PC-9 (cell line): ENCODE results near the gene HOXB9. TPM values are rescaled to one million over a fixed set of nuclear protein-coding genes. Genes with fewer than 3 reads are reported as not detected.

Source experiments
- BruUV-seq: library from RNA; stranded (reverse); fragments of 400-500 nt; replicated peaks from 2 replicates; lab custom pipeline; 2021; lab: Mats Ljungman, UMichigan
- CTCF ChIA-PET: fragments of 300-600 bp; sonication (Branson Sonifier 250); formaldehyde crosslinking; loops from one replicate; lab custom pipeline; 2022; ENCODE audit warnings: antibody characterized with exemption; lab: Charles Lee
- POLR2A ChIA-PET: fragments of 300-600 bp; sonication (Branson Sonifier 250); formaldehyde crosslinking; loops from one replicate; lab custom pipeline; 2022; ENCODE audit warnings: antibody characterized with exemption; ENCODE audit not compliant: unreplicated experiment; lab: Charles Lee
- DNase-seq, 2 experiments: peaks; one replicate each; pipeline versions ENCODE4 v3.0.0 to v3.0.0-alpha.2; 2015 to 2022; ENCODE audit warnings: mixed read lengths in 1 of 2
- H2AFZ ChIP-seq: fragments of 200-600 bp; sonication (generic); 2 replicates; pipeline ENCODE4 v1.8.1; 2017; ENCODE audit warnings: antibody characterized with exemption
- H3F3A ChIP-seq: fragments of 200-600 bp; sonication (generic); 2 replicates; pipeline ENCODE4 v1.8.1; 2017; ENCODE audit warnings: antibody characterized with exemption, mild to moderate bottlenecking, low read depth; ENCODE audit not compliant: insufficient read depth
- H3K27ac ChIP-seq: fragments of 200-600 bp; sonication (generic); 2 replicates; pipeline ENCODE4 v1.6.1; 2016; ENCODE audit warnings: mixed run types
- H3K27me3 ChIP-seq: fragments of 200-600 bp; sonication (generic); 2 replicates; pipeline ENCODE4 v1.6.1; 2016; ENCODE audit warnings: low read depth, mixed run types; ENCODE audit not compliant: insufficient read depth
- H3K36me3 ChIP-seq: fragments of 200-600 bp; sonication (generic); 2 replicates; pipeline ENCODE4 v1.6.1; 2016; ENCODE audit warnings: low read depth, mixed run types
- H3K4me1 ChIP-seq: fragments of 200-600 bp; sonication (generic); replicated peaks from 2 replicates; pipeline ENCODE4 v1.6.1; 2016; ENCODE audit warnings: mixed run types; ENCODE audit not compliant: insufficient read depth
- H3K4me2 ChIP-seq: fragments of 200-600 bp; sonication (generic); 2 replicates; pipeline ENCODE4 v1.6.1; 2017; ENCODE audit warnings: mixed run types
- H3K4me3 ChIP-seq: fragments of 200-600 bp; sonication (generic); 2 replicates; pipeline ENCODE4 v1.6.1; 2016; ENCODE audit warnings: mixed run types
- H3K79me2 ChIP-seq: fragments of 200-600 bp; sonication (generic); 2 replicates; pipeline ENCODE4 v1.6.1; 2017; ENCODE audit warnings: low read depth, mixed run types
- H3K9me2 ChIP-seq: fragments of 200-600 bp; sonication (generic); 2 replicates; pipeline ENCODE4 v1.8.1; 2017; ENCODE audit warnings: mild to moderate bottlenecking; ENCODE audit not compliant: insufficient read depth
- H3K9me3 ChIP-seq: fragments of 200-600 bp; sonication (generic); 2 replicates; pipeline ENCODE4 v1.8.1; 2016; ENCODE audit warnings: low read depth; ENCODE audit not compliant: insufficient read depth
- H4K20me1 ChIP-seq: fragments of 200-600 bp; sonication (generic); 2 replicates; pipeline ENCODE4 v1.8.1; 2017; ENCODE audit not compliant: insufficient read depth
- CTCF ChIP-seq: fragments of 200-600 bp; sonication (generic); conservative IDR thresholded peaks from 2 replicates; pipeline ENCODE4 v1.6.1; 2017; ENCODE audit warnings: mixed run types, antibody characterized with exemption, mild to moderate bottlenecking, moderate library complexity
- EZH2 ChIP-seq: fragments of 200-600 bp; sonication (generic); IDR thresholded peaks from 2 replicates; pipeline ENCODE4 v1.8.0; 2017; ENCODE audit warnings: antibody characterized with exemption, low read depth
- intact Hi-C: fragments of 100-400 bp; cut with micrococcal nuclease; formaldehyde crosslinking; loops from one replicate; pipeline ENCODE4 v1.10.0; 2022; ENCODE audit not compliant: unreplicated experiment
- total RNA-seq: library from RNA; stranded (reverse); gene quantifications from 2 replicates; pipeline ENCODE4 v1.2.3, GENCODE V29; 2021

Gene HOXB9
- total RNA-seq, 1 experiment from 2014 or later, result 0.70 TPM

GRCh38 chr17:48583708-48584222 is 42.4 kb downstream of the HOXB9 start:
- no peaks in the 10 kb centered on the region for H3K9me3 ChIP-seq
- no peaks in the 10 kb centered on the region for H4K20me1 ChIP-seq
- no TSS peak for BruUV-seq
- TF ChIP-seq CTCF (no peak), EZH2 (no peak)
- DNase-seq, result no peak
- no peaks in the 10 kb centered on the region for H3K9me2 ChIP-seq
- no peaks in the 10 kb centered on the region for H3K27me3 ChIP-seq
- peaks cover 9% of the 10 kb centered on the region; the same call in 1 of the 2 replicates for H3F3A ChIP-seq
- no peak overlapping the region for H3K4me3 ChIP-seq
- ChIA-PET CTCF (no interaction called here), POLR2A (interaction anchor here (0.5 kb wide), 1 partner anchor 75 kb away, joined by 9 read pairs; no protein-coding TSS in a partner anchor)
- no peak overlapping the region for H3K27ac ChIP-seq
- intact Hi-C loops, result no loop called here
- H3K36me3 ChIP-seq, result no peaks in the 10 kb centered on the region
- H3K79me2 ChIP-seq, result 0 out of 2 replicates have a peak, but pooled peaks cover 5% of the 10 kb centered on the region
- H3K4me1 ChIP-seq, result peaks cover 12% of the 10 kb centered on the region
- H2AFZ ChIP-seq, result no peak overlapping the region
- H3K4me2 ChIP-seq, result no peak overlapping the region

DNA sequence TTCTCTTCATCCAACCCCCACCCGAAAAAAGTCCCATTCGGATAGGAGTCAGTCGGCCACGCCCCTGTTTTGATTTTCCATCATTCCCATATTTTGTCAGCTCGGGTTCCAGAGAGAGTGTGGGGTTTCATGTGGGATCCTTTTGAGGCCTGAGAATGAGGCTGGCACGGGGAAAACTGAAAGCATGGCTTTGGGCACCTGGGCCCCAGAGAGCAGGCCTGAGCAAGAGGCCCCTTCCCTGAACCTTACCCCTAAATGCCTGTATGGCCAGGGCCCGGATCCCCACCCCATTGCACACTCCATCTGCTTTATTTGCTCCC is 43.4 kb downstream of the HOXB9 start:
- no TSS peak for BruUV-seq
- Histone ChIP-seq H3K9me3 (no peaks in the 10 kb centered on the region), H3K4me3 (no peak overlapping the region), H3K79me2 (0 out of 2 replicates have a peak, but pooled peaks cover 5% of the 10 kb centered on the region), H3K36me3 (no peaks in the 10 kb centered on the region), H4K20me1 (no peaks in the 10 kb centered on the region), H3K4me2 (no peak overlapping the region), H3F3A (peaks cover 4% of the 10 kb centered on the region; the same call in 1 of the 2 replicates), H3K27me3 (no peaks in the 10 kb centered on the region), H2AFZ (no peak overlapping the region), H3K27ac (no peak overlapping the region), H3K4me1 (peaks cover 11% of the 10 kb centered on the region), H3K9me2 (no peaks in the 10 kb centered on the region)
- TF ChIP-seq CTCF (no peak), EZH2 (no peak)
- intact Hi-C loops, result no loop called here
- POLR2A ChIA-PET, result interaction anchor here (0.6 to 0.7 kb wide), 2 partner anchors 58 to 556 kb away, joined by 3 to 8 read pairs; no protein-coding TSS in a partner anchor
- CTCF ChIA-PET, result no interaction called here
- DNase-seq, result no peak

GRCh38 chr17:48579760-48580554 is 46.2 kb downstream of the HOXB9 start:
- no TSS peak for BruUV-seq
- POLR2A ChIA-PET, result no interaction called here
- 0 out of 2 replicates have a peak, but pooled peaks cover 5% of the 10 kb centered on the region for H3K79me2 ChIP-seq

More at GRCh38 chr17:48579760-48580554, 46.2 kb downstream of the HOXB9 start:
- no peak for DNase-seq
- CTCF ChIA-PET, result interaction anchor here (0.5 to 0.7 kb wide), 2 partner anchors 249 to 273 kb away, joined by 3 to 6 read pairs; no protein-coding TSS in a partner anchor
- intact Hi-C loops, result no loop called here
- Histone ChIP-seq H3K9me3 (no peaks in the 10 kb centered on the region), H3F3A (no peaks in the 10 kb centered on the region), H3K36me3 (no peaks in the 10 kb centered on the region), H4K20me1 (no peaks in the 10 kb centered on the region), H3K4me2 (no peak overlapping the region), H2AFZ (no peak overlapping the region), H3K4me1 (no peaks in the 10 kb centered on the region), H3K27ac (no peak overlapping the region), H3K9me2 (no peaks in the 10 kb centered on the region), H3K4me3 (no peak overlapping the region), H3K27me3 (no peaks in the 10 kb centered on the region)
- no peak for TF ChIP-seq CTCF
- TF ChIP-seq EZH2, result no peak
